HG03558 (cell line): ENCODE results near the gene DSP.

Experiments
- ATAC-seq: cut with Tn5 transposase; IDR thresholded peaks from one replicate; pipeline ENCODE4 v1.9.1; 2021; ENCODE audit warnings: moderate number of reproducible peaks; ENCODE audit not compliant: unreplicated experiment; ENCODE audit errors: extremely low read depth

Gene DSP

DNA sequence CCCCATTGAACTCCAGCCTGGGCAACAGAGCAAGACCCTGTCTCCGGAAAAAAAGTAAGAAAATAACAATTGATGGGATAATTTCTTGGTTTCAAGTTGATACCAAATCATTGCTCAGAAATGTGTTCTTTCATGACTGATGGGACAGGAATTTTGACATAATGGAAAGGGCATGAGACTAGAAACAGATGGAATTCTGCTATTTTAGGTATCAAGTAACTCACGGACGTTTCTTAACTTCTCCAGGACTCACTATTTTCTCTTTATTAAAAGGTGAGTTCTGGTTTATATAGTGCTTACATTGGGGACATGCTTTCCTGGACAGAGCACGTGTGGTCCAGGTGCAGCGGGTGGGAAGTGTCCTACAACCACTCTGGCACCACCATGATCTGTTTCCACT is 6.0 kb upstream of the DSP start:
- no peak for ATAC-seq

- ATAC-seq: no peak
Measured at GRCh38 chr6:7537565-7538174, 3.8 kb upstream of the DSP start.

DNA sequence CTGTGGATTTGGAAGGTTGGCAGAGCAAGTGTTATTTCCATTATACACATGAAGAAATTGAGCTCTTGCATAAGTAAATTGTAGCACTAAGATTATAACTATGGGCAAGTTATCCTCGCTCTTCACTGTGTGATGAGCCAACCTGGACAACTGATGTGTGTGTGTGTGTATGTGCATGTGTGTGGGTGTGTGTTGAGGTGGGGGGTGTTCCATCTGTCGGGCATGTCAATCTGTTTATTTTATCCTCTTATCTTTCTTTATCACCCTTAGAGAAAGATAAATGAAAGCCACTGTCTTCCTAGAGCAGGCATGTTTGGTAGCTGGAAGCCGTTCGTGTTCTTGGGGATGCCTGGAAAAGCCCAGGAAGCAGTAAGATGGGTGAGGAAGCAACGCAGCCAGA is 3.0 kb upstream of the DSP start:
- ATAC-seq: no peak

GRCh38 chr6:7540595-7540994 is 876 bp upstream of the DSP start:
- ATAC-seq: no peak

GRCh38 chr6:7542065-7542873 is 798 bp downstream of the DSP start:
- ATAC-seq: no peak

GRCh38 chr6:7542874-7543624 is 1.6 kb downstream of the DSP start:
- no peak for ATAC-seq

DNA sequence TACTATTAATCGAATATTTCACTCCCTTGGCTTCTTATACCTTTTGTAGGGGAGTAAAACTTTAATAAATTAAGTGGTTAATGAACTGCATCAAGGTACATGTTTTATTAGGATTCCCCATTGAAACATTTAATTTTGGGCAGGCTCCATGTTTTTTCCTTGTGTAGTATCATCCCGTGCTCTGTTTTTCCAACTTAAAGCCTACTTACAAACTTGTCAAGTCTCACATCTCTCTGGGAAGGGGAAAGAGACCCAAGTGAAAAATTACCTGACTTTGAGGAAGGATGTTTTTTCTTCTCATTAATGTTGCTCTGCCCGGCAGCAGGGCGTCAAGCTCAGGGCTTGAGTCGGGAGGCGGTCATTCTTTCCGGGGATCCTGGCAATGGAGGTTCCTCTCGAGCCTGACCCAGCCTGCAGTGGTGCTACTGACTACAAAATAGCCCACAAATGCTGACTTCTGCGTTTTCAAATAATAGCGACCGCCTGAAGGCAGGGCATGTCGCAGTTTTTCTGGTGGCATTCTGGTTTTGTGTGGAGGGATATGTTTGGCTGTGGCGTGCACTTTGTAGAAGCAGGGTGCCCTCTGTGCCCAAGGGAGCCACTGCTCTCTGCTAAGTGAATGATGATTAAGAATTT is 2.4 kb downstream of the DSP start:
- ATAC-seq: no peak

DNA sequence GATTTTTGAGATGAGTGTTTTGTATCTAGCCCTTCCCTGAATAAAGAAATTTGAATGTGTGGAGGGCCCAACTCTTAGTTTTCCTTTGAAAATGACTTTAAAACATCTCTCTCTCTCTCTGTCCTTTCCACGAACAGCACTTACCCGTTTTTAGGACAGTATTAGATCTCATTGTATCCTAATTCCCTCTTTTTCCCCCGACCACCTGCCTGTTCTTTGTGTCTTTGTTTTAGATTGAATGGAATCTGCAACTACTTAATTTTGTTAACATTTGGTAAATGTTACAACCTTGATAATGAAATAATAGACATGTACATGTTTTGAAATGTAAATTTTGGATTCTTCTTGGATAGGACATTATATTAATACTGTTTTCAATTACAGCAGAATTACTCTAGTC is 3.1 kb downstream of the DSP start:
- ATAC-seq: no peak

GRCh38 chr6:7545316-7546019 is 4.0 kb downstream of the DSP start:
- ATAC-seq: no peak

DNA sequence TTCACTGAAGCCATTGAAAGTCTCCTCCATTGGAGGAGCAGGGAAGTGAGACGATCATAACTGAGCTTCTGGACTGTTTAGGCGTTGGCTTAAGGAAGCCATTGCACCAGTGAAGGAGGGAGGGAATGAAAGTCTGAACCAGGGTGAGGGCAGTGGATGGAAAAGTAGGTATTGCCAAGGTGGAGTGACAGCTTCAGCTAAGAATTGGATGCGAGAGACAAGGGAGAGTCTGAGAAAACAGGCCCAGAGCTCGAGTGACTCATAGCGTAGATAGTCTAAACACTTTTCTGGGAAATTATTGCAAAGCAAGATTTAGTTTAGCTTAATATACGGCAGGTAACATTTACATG is 4.5 kb downstream of the DSP start:
- no peak for ATAC-seq

- no peak for ATAC-seq
Measured at GRCh38 chr6:7546383-7546782, 4.9 kb downstream of the DSP start.

DNA sequence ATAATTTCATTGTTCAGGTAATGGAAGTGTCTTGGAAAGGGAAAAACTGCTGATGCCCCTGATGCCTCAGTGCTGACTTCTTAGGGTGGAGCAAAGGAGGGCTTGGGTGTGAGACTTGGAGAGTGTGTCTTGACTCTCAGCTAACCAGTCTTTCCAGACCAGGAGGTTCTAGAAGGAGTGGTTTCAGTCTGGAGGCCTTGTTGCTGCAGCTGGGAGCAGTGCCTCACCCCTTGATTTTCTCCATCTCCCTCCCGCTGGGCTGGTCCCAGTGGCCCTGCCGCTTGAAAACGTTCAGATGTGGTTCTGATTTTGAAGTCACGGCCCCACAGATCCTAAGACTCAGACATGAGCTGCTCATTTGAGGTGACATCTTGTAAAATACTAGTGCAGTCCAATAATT is 5.4 kb downstream of the DSP start:
- no peak for ATAC-seq

GRCh38 chr6:7547315-7547714 is 5.8 kb downstream of the DSP start:
- ATAC-seq: no peak

GRCh38 chr6:7550433-7550801 is 8.9 kb downstream of the DSP start:
- ATAC-seq: no peak

DNA sequence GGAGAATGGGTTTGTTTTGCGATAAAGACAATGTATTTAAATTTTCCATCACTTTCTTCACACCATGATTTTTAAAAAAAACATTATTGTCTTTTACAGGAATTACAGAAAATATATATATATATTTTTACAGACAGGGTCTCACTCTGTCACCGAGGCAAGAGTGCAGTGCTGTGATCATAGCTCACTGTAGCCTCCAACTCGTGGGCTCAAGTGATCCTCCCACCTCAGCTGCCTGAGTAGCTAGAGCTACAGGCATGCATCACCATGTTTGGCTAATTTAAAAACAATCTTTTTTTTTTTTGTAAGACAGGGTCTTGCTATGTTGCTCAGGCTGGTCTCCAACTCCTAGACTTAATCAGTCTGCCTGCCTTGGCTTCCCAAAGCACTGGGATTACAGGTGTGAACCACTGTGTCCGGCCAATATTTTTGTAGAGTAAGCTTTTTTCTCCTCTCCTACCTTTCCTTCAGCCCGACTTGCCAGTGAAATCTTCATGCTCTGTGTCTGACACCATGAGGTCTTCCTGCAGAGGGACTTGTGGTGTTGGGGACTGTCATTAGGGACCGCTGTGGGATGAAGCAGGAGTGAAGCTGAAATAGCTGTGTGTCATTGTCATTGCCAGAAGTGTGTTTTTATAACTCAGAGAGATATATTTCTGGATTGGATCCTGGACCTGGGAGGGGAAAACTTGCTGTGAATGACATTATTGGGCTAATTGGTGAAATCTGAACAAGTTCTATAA is 13.2 kb downstream of the DSP start:
- no peak for ATAC-seq

- ATAC-seq: no peak
Measured at GRCh38 chr6:7555671-7556070, 14.2 kb downstream of the DSP start.

DNA sequence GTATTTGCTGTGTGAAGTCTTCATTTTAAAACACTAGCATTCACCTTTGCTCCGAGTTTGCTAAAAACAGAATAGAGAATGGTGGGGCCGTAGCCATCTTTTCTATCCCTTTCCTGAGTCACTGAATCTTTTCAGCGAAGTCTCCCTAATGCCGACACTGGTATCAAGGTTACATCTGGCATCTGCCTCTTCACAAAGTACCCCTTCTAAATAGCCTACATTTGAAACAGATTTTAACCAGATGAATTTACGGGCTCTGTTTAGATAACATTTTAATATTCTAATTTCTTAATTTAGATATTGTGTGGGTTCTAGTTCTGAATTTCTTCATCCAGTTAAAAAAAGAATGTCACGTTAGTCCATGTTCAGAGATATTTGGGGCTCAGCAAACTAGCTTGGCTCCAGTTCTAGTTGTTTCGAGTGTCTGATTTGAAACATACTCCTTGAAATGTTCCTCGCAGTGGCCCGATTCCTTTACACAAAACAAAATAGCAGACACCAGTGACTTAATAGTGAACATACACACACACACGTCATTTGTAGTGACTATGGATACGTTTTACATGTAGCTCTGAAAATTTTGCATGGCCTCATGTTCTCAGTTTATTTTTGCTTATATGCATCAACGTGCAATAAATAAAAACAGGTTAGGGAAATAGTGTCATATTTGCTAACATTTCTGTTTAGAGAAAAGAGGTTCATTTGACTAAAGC is 15.1 kb downstream of the DSP start:
- ATAC-seq: no peak

GRCh38 chr6:7557652-7558051 is 16.2 kb downstream of the DSP start:
- no peak for ATAC-seq

DNA sequence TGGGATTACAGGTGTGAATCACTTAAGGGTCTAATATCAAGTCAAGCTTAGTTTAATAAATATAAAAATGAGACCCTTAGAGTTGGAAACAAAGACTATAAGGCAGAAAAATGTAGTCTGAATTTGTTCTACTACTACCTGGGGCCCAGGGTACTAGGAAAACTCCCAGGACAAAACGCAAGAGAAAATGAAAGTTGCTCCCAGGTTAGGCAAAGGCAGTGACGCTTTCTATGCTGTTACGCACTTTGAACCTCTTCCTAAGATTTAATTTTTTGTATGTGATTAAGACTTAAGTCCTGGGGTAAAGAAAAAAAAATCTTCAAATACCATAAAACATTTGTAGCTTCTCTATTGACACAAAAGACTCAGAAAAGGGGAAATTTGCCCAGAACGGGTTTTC is 17.3 kb downstream of the DSP start:
- no peak for ATAC-seq
